Prostate gland (tissue), 2 donors: ENCODE results near the gene SIRT7. TPM values are rescaled to one million over a fixed set of nuclear protein-coding genes. Genes with fewer than 3 reads are reported as not detected.
A peak's percentile ranks its signal among the peaks of the same experiment; 100 is the strongest.

Experiments
- DNase-seq: peaks from one replicate; pipeline ENCODE4 v3.0.0-alpha.2; 2019; ENCODE audit warnings: low spot score
- H3K27ac ChIP-seq, 2 donors: fragments of 200-600 bp; sonication (generic); 2 replicates each; pipeline ENCODE4 v1.5.1; 2017 to 2019
- H3K27me3 ChIP-seq: fragments of 200-600 bp; sonication (generic); replicated peaks from 2 replicates; pipeline ENCODE4 v1.5.1; 2019; ENCODE audit not compliant: insufficient read depth
- H3K36me3 ChIP-seq, 2 donors: fragments of 200-600 bp; sonication (generic); 1 replicate in 1 of 2; 2 replicates in 1 of 2; pipeline versions ENCODE4 v1.5.1 to v1.8.1; 2017 to 2019
- H3K4me1 ChIP-seq: fragments of 200-600 bp; sonication (generic); replicated peaks from 2 replicates; pipeline ENCODE4 v1.5.1; 2019
- H3K4me3 ChIP-seq, 2 donors: fragments of 200-600 bp; sonication (generic); 2 replicates each; pipeline ENCODE4 v1.5.1; 2017 to 2019
- H3K9me3 ChIP-seq: fragments of 200-600 bp; sonication (generic); 2 replicates; pipeline ENCODE4 v1.5.1; 2017
- POLR2A ChIP-seq: fragments of 450-650 bp; IDR thresholded peaks from one replicate; pipeline ENCODE4 v1.6.1; 2016; ENCODE audit warnings: antibody characterized with exemption, mild to moderate bottlenecking
- POLR2AphosphoS5 ChIP-seq: sonication (generic); formaldehyde crosslinking; IDR thresholded peaks from one replicate; pipeline ENCODE4 v1.6.1; 2017; ENCODE audit warnings: antibody characterized with exemption
- WGBS: methylation state at CpG from one replicate; pipeline ENCODE4 v1.1.5; 2018; 5-methylcytosine and 5-hydroxymethylcytosine counted together
- intact Hi-C: fragments of 100-400 bp; cut with DNase I; formaldehyde crosslinking; loops from one replicate; pipeline ENCODE4 v1.14.2; 2022
- total RNA-seq, 2 donors: library from RNA; depleted of rRNA; stranded (reverse); fragments of >200 nt; gene quantifications; one replicate each; pipeline ENCODE4 v1.1.0, GENCODE V29; 2016
- TF ChIP-seq, protein P1 (sequence below), 4 experiments: fragments of 200-600 bp in 2 of 4; fragments of 450-650 bp in 2 of 4; sonication (generic) in 2 of 4; IDR thresholded peaks; 1 replicate in 3 of 4; 2 replicates in 1 of 4; pipeline ENCODE4 v1.5.1; 2016 to 2019; ENCODE audit warnings: antibody characterized with exemption in 4 of 4, mild to moderate bottlenecking in 2 of 4, moderate library complexity in 2 of 4

SIRT7 gene
- 10 to 100 TPM; 22.4 to 39.9 TPM for total RNA-seq

GRCh38 chr17:81917565-81918332 lies at the start of gene SIRT7:
TSS of gene SIRT7 (minus strand) at chr17:81918176. CDS start at chr17:81918131, 45 bp downstream.
- under 1% methylated on average over 39 of the region's 94 CpGs for WGBS
- TF ChIP-seq, protein P1, sequence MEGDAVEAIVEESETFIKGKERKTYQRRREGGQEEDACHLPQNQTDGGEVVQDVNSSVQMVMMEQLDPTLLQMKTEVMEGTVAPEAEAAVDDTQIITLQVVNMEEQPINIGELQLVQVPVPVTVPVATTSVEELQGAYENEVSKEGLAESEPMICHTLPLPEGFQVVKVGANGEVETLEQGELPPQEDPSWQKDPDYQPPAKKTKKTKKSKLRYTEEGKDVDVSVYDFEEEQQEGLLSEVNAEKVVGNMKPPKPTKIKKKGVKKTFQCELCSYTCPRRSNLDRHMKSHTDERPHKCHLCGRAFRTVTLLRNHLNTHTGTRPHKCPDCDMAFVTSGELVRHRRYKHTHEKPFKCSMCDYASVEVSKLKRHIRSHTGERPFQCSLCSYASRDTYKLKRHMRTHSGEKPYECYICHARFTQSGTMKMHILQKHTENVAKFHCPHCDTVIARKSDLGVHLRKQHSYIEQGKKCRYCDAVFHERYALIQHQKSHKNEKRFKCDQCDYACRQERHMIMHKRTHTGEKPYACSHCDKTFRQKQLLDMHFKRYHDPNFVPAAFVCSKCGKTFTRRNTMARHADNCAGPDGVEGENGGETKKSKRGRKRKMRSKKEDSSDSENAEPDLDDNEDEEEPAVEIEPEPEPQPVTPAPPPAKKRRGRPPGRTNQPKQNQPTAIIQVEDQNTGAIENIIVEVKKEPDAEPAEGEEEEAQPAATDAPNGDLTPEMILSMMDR (IDR thresholded peaks at IDR 0.05), result no peak
- peak; percentile 86 for TF ChIP-seq POLR2AphosphoS5
- TF ChIP-seq POLR2A, result peak; percentile 60
- H3K27me3 ChIP-seq, result no peaks in the 10 kb centered on the region
- peak within 1 kb of the TSS; percentile 88 to 98 for H3K4me3 ChIP-seq
- intact Hi-C loops, result no loop called here
- no peaks in the 10 kb centered on the region for H3K9me3 ChIP-seq
- H3K27ac ChIP-seq, result peak within 1 kb of the TSS; percentile 72 to 80
- H3K36me3 ChIP-seq, result peaks cover 10 to 11% of the 10 kb centered on the region in 2 donors
- peak; percentile 64 for DNase-seq
- peaks cover 4% of the 10 kb centered on the region for H3K4me1 ChIP-seq

DNA sequence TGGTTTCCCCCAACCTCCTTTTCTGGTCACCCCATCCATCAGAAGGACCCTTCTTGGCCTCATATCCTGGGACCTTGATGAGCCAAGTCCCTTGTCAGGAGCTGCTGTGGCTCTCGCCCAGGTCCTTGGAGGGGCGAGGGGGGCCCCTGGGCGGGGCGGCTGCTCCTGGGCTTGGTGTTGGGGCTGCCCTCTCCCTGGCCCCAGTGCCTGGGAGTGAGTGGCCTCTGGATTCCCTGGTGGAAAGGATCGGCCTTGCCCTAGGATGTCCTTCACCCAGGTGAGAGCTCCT lies 49.2 kb upstream of the SIRT7 start:
- Histone ChIP-seq H3K9me3 (no peaks in the 10 kb centered on the region), H3K27ac (no peak overlapping the region), H3K4me1 (peaks cover 3% of the 10 kb centered on the region), H3K27me3 (no peaks in the 10 kb centered on the region), H3K36me3 (no peaks in the 10 kb centered on the region), H3K4me3 (no peak overlapping the region)
- 11% methylated on average over 3 of the region's 5 CpGs for WGBS
- DNase-seq, result no peak
- TF ChIP-seq, protein P1 (IDR thresholded peaks at IDR 0.05), result no peak
- TF ChIP-seq POLR2A (no peak), POLR2AphosphoS5 (no peak)
- intact Hi-C loops, result loop anchor here (10.0 kb wide), 1 partner anchor 188 kb away; no protein-coding TSS in a partner anchor

GRCh38 chr17:81966343-81967243 lies 48.6 kb upstream of the SIRT7 start:
- no peaks in the 10 kb centered on the region for H3K27me3 ChIP-seq
- H3K36me3 ChIP-seq, result no peaks in the 10 kb centered on the region
- H3K4me1 ChIP-seq, result peaks cover 3% of the 10 kb centered on the region
- 74% methylated on average over 39 of the region's 41 CpGs for whole genome bisulfite sequencing
- H3K27ac ChIP-seq, result no peak overlapping the region
- no peaks in the 10 kb centered on the region for H3K9me3 ChIP-seq
- intact Hi-C loops, result loop anchor here (10.0 kb wide), 1 partner anchor 188 kb away; no protein-coding TSS in a partner anchor
- DNase-seq, result no peak
- TF ChIP-seq, protein P1 (IDR thresholded peaks at IDR 0.05), result no peak
- TF ChIP-seq POLR2A (no peak), POLR2AphosphoS5 (no peak)
- H3K4me3 ChIP-seq, result no peak overlapping the region

GRCh38 chr17:81964081-81964849 lies 46.3 kb upstream of the SIRT7 start:
- H3K4me1 ChIP-seq, result peaks cover 5% of the 10 kb centered on the region
- H3K4me3 ChIP-seq, result no peak overlapping the region
- 70% methylated on average over 22 of the region's 22 CpGs for WGBS
- intact Hi-C loops, result loop anchor here (10.0 kb wide), 1 partner anchor 191 kb away; no protein-coding TSS in a partner anchor
- TF ChIP-seq POLR2AphosphoS5 (no peak), POLR2A (no peak)
- TF ChIP-seq, protein P1 (IDR thresholded peaks at IDR 0.05), result no peak
- H3K36me3 ChIP-seq, result no peaks in the 10 kb centered on the region
- no peak for DNase-seq
- peaks cover 5% of the 10 kb centered on the region for H3K27me3 ChIP-seq
- H3K27ac ChIP-seq, result no peak overlapping the region
- H3K9me3 ChIP-seq, result no peaks in the 10 kb centered on the region
